ENCODE results near the gene ODF4. TPM values are rescaled to one million over a fixed set of nuclear protein-coding genes. Genes with fewer than 3 reads are reported as not detected.

The ODF4 gene
- total RNA-seq, 4 donors from 2014 or later: not detected

DNA sequence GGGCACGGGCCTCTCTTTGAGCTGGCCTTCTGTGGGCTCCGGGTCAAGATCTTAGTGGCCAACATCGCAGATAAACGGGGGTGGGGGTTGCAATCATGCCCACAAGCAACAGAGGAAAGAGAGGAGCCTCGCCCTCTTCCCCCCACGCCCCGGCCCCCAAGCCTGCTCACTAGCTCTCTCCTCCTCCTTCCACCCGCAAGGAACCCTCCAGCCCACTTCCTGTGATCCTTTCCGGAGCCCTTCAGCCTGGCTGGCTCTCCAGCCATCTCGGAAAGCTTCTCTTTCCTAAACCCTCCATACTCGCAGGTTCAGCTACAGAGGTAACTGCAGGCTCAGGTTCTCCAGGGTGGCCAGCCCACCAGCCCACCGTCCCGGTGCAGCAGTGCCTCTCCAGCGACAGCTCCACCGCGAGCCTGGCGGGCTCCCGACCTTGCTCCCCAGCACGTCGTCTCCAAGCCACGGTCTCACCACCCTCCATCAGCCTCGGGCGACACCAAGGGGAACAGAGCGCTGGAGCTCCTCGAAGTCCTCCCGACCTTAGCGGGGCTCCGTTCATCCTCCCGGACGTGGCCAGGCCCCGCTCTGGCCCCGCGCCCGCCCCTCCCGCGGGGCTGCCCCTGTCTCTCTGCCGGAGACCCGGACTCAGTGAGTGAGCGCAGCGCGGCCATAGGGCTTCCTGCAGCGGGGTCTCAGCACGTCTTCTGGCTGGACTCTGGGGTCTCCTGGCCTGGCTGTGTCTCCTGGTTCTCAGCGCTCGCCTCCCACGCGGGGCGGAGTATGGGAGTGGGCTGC lies 12.9 kb upstream of the ODF4 start:
- H3K4me1 ChIP-seq: peaks cover 0 to 14% (median 0%) of the 10 kb centered on the region in 4 donors
- H3K9me3 ChIP-seq: no peaks in the 10 kb centered on the region
- H3K27ac ChIP-seq: peak overlapping the region in 2 of 4 donors; percentile 8 to 75
- 4 to 10% methylated on average over 15 to 38 of the region's 48 CpGs for WGBS, 2 donors
- peak in 1 of 2 donors; percentile 19 for DNase-seq (ENCODE audit: low spot score in 2 of 2)
- H3K4me3 ChIP-seq: peak overlapping the region; percentile 36 to 63 (median 52)
- H3K36me3 ChIP-seq: no peaks in the 10 kb centered on the region
- H3K27me3 ChIP-seq: no peaks in the 10 kb centered on the region
- TF ChIP-seq POLR2A (IDR thresholded peaks at IDR 0.05): no peak
- no peak for TF ChIP-seq EP300 (IDR thresholded peaks at IDR 0.05)
- TF ChIP-seq, protein P1, sequence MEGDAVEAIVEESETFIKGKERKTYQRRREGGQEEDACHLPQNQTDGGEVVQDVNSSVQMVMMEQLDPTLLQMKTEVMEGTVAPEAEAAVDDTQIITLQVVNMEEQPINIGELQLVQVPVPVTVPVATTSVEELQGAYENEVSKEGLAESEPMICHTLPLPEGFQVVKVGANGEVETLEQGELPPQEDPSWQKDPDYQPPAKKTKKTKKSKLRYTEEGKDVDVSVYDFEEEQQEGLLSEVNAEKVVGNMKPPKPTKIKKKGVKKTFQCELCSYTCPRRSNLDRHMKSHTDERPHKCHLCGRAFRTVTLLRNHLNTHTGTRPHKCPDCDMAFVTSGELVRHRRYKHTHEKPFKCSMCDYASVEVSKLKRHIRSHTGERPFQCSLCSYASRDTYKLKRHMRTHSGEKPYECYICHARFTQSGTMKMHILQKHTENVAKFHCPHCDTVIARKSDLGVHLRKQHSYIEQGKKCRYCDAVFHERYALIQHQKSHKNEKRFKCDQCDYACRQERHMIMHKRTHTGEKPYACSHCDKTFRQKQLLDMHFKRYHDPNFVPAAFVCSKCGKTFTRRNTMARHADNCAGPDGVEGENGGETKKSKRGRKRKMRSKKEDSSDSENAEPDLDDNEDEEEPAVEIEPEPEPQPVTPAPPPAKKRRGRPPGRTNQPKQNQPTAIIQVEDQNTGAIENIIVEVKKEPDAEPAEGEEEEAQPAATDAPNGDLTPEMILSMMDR (IDR thresholded peaks at IDR 0.05): no peak

DNA sequence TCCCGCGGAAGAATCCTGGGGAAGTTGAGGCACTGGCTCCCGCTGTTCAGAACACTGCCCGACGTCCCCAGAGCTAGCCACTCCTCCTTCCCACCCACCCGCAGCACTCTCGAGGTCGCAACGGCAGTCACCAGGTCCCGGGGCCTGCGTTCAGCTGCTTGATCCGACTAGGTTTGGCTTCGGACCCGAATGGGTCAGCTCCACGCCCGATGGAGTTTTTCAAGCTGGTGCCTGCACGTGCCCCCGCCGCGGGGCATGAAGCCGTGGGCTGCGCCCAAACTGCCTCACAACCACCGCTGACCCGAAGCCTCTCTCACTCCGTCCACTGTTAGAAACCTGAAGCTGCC lies 12.4 kb upstream of the ODF4 start:
- Histone ChIP-seq H3K9me3 (no peaks in the 10 kb centered on the region), H3K4me1 (peaks cover 0 to 14% (median 0%) of the 10 kb centered on the region in 4 donors), H3K27ac (peak overlapping the region in 2 of 4 donors; percentile 8 to 75), H3K36me3 (no peaks in the 10 kb centered on the region), H3K27me3 (no peaks in the 10 kb centered on the region), H3K4me3 (peak overlapping the region; percentile 36 to 63 (median 52))
- TF ChIP-seq EP300 (IDR thresholded peaks at IDR 0.05): no peak
- TF ChIP-seq, protein P1 (IDR thresholded peaks at IDR 0.05): no peak
- DNase-seq (ENCODE audit: low spot score in 2 of 2): no peak
- WGBS, 2 donors: 5 to 11% methylated on average over 22 to 25 of the region's 25 CpGs

DNA sequence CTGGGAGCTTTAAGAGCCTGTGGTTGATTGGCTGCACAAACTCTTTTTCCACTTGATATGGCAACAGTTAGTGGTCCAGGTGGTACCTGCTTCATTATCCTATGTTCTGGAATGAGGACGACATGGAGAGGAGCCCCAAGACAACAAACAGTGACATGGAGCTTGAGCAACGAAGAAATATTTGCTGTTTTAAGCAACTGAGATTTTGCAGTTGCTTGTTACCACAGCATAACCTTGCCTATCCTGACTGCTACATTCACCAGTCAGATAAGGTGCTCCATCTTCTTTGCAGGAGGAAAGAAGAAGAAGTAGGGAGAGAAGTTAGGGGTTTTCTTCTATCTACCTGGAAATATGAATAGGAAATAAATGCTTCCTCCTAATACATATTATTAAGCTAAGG lies 7.5 kb upstream of the ODF4 start:
- no peak for DNase-seq (ENCODE audit: low spot score in 2 of 2)
- peaks cover 0 to 4% (median 0%) of the 10 kb centered on the region in 4 donors for H3K4me1 ChIP-seq
- TF ChIP-seq POLR2A (IDR thresholded peaks at IDR 0.05) (no peak), EP300 (IDR thresholded peaks at IDR 0.05) (no peak)
- TF ChIP-seq, protein P1 (IDR thresholded peaks at IDR 0.05): no peak
- H3K4me3 ChIP-seq: no peak overlapping the region
- 84 to 92% methylated on average over 2 of the region's 2 CpGs for WGBS, 2 donors
- no peaks in the 10 kb centered on the region for H3K36me3 ChIP-seq
- H3K27me3 ChIP-seq: no peaks in the 10 kb centered on the region
- no peak overlapping the region for H3K27ac ChIP-seq
- no peaks in the 10 kb centered on the region for H3K9me3 ChIP-seq

DNA sequence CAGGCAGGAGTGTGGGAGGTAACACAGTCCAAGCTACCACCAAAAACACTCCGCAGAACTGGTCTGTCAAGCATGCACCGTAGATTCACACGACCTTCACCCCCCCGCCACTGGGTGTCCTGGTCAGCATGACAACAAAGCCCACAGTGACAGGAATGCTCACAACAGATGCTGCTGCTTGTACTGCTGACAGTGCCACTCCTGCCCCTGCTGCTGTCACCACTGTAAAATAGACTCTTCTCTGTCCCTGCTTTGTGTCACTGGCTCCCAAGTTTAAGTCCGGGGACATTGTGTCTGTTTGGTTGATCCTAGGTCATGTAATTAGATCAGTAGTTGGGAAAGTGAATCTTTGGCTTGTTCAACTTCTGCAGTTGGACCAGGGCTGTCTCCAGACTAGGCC lies 7.0 kb upstream of the ODF4 start:
- Histone ChIP-seq H3K4me1 (no peaks in the 10 kb centered on the region), H3K9me3 (no peaks in the 10 kb centered on the region), H3K27ac (no peak overlapping the region), H3K36me3 (no peaks in the 10 kb centered on the region), H3K4me3 (no peak overlapping the region), H3K27me3 (no peaks in the 10 kb centered on the region)
- TF ChIP-seq EP300 (IDR thresholded peaks at IDR 0.05): no peak
- no peak for TF ChIP-seq POLR2A (IDR thresholded peaks at IDR 0.05)
- TF ChIP-seq, protein P1 (IDR thresholded peaks at IDR 0.05): no peak
- WGBS, 2 donors: 33 to 51% methylated on average over 5 of the region's 5 CpGs
- DNase-seq (ENCODE audit: low spot score in 2 of 2): no peak

DNA sequence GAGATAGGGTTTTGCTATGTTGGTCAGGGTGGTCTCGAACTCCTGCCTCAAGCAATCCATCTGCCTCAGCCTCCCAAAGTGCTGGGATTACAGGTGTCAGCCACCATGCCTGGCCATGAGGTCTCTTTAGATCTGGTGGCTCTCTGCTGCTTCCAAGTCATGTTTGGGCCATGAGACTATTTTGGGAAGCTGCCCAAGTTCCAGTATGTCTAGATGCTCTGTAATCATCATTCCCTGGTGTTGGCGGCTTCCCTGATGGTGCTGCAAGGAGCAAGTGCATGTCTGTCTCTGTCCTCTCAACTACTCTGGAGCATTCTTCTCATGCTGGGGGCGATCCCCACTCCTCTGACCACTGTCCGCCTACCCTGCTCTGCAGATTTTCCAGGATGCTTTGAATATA lies 6.4 kb upstream of the ODF4 start:
- H3K36me3 ChIP-seq: no peaks in the 10 kb centered on the region
- no peak overlapping the region for H3K27ac ChIP-seq
- no peak for DNase-seq (ENCODE audit: low spot score in 2 of 2)
- TF ChIP-seq, protein P1 (IDR thresholded peaks at IDR 0.05): no peak
- TF ChIP-seq EP300 (IDR thresholded peaks at IDR 0.05) (no peak), POLR2A (IDR thresholded peaks at IDR 0.05) (no peak)
- no peaks in the 10 kb centered on the region for H3K27me3 ChIP-seq
- no peaks in the 10 kb centered on the region for H3K9me3 ChIP-seq
- no peak overlapping the region for H3K4me3 ChIP-seq
- no peaks in the 10 kb centered on the region for H3K4me1 ChIP-seq
- 89 to 95% methylated on average over 4 of the region's 4 CpGs for WGBS, 2 donors
